Mesendoderm (in vitro differentiated cells): ENCODE measurements around the gene GPR132.
"Not testable (repeated sequence)": the region's sequence is repeated elsewhere in the genome, so short reads cannot be mapped to it uniquely, and the experiment has no call there.

Experiments used
- DNase-seq: peaks from one replicate; pipeline ENCODE4 v3.0.0; 2013
- H2AK5ac ChIP-seq: 2 replicates; pipeline ENCODE4 v1.6.1; 2013; ENCODE audit warnings: low read length, inconsistent platforms
- H2BK120ac ChIP-seq: 2 replicates; pipeline ENCODE4 v1.6.1; 2013; ENCODE audit warnings: low read depth, mild to moderate bottlenecking, low read length, moderate library complexity, mixed read lengths
- H2BK15ac ChIP-seq: replicated peaks from 2 replicates; pipeline ENCODE4 v1.6.1; 2013; ENCODE audit warnings: low read depth, mild to moderate bottlenecking, moderate library complexity
- H2BK5ac ChIP-seq: 2 replicates; pipeline ENCODE4 v1.6.1; 2013; ENCODE audit warnings: low read length, inconsistent platforms
- H3K18ac ChIP-seq: 2 replicates; pipeline ENCODE4 v1.6.1; 2013; ENCODE audit warnings: mild to moderate bottlenecking, low read length, mixed read lengths
- H3K23ac ChIP-seq: one replicate; pipeline ENCODE4 v1.6.1; 2013; ENCODE audit warnings: low read length
- H3K27ac ChIP-seq: 2 replicates; pipeline ENCODE4 v1.5.1; 2013; ENCODE audit warnings: low read depth, mild to moderate bottlenecking, inconsistent platforms, low read length, moderate library complexity
- H3K27me3 ChIP-seq: 2 replicates; pipeline ENCODE4 v1.6.1; 2013; ENCODE audit warnings: low read length, control low read depth, mild to moderate bottlenecking, inconsistent platforms; ENCODE audit not compliant: insufficient read depth, poor library complexity
- H3K36me3 ChIP-seq: 2 replicates; pipeline ENCODE4 v1.6.1; 2013; ENCODE audit warnings: low read length, inconsistent platforms; ENCODE audit not compliant: control insufficient read depth, insufficient read depth
- H3K4ac ChIP-seq: one replicate; pipeline ENCODE4 v1.6.1; 2013; ENCODE audit warnings: low read depth, mild to moderate bottlenecking, low read length, moderate library complexity
- H3K4me1 ChIP-seq: 2 replicates; pipeline ENCODE4 v1.6.1; 2013; ENCODE audit warnings: low read depth, low read length, inconsistent platforms; ENCODE audit not compliant: control insufficient read depth
- H3K4me2 ChIP-seq: 2 replicates; pipeline ENCODE4 v1.6.1; 2013; ENCODE audit warnings: low read length
- H3K4me3 ChIP-seq: 2 replicates; pipeline ENCODE4 v1.5.1; 2013; ENCODE audit warnings: mild to moderate bottlenecking, low read length
- H3K56ac ChIP-seq: one replicate; pipeline ENCODE4 v1.6.1; 2013; ENCODE audit warnings: low read length
- H3K79me1 ChIP-seq: 2 replicates; pipeline ENCODE4 v1.6.1; 2013; ENCODE audit warnings: low read length, inconsistent platforms
- H3K79me2 ChIP-seq: 2 replicates; pipeline ENCODE4 v1.6.1; 2013; ENCODE audit warnings: mild to moderate bottlenecking, low read length; ENCODE audit not compliant: control insufficient read depth, insufficient read depth
- H3K9ac ChIP-seq: 2 replicates; pipeline ENCODE4 v1.6.1; 2013; ENCODE audit warnings: low read length, inconsistent platforms
- H4K5ac ChIP-seq: one replicate; pipeline ENCODE4 v1.6.1; 2013; ENCODE audit warnings: low read length
- H4K8ac ChIP-seq: one replicate; pipeline ENCODE4 v1.6.1; 2013; ENCODE audit warnings: low read depth, mild to moderate bottlenecking, control low read depth, low read length, moderate library complexity
- WGBS: extraction: QIAGEN DNeasy Blood & Tissue Kit; methylation state at CpG from one replicate; pipeline ENCODE4 v1.1.7; 2013; ENCODE audit warnings: low lambda C conversion rate, missing lambda C conversion rate; ENCODE audit not compliant: insufficient coverage; ENCODE audit errors: extremely low coverage; 5-methylcytosine and 5-hydroxymethylcytosine counted together

Gene GPR132

GRCh38 chr14:105063506-105063905 lies 1.7 kb downstream of the GPR132 start:
- not testable (repeated sequence) for H3K18ac ChIP-seq, H3K9ac ChIP-seq, H2AK5ac ChIP-seq, H3K23ac ChIP-seq, H3K4me1 ChIP-seq, H3K36me3 ChIP-seq, H3K27me3 ChIP-seq, H4K8ac ChIP-seq, H3K4me2 ChIP-seq, H3K79me2 ChIP-seq, H3K27ac ChIP-seq, H3K4me3 ChIP-seq, H2BK5ac ChIP-seq, DNase-seq, H4K5ac ChIP-seq, H2BK120ac ChIP-seq, H3K4ac ChIP-seq, H3K56ac ChIP-seq, H3K79me1 ChIP-seq, H2BK15ac ChIP-seq
- no CpG with 5 or more reads among the region's 10 CpGs for WGBS

- no peak overlapping the region for H2BK15ac ChIP-seq
- no peak overlapping the region for H3K23ac ChIP-seq
- DNase-seq: no peak
- no peak overlapping the region for H3K4me2 ChIP-seq
- H3K27me3 ChIP-seq: no peaks in the 10 kb centered on the region
- no peak overlapping the region for H3K4ac ChIP-seq
- no peak overlapping the region for H3K56ac ChIP-seq
- no peak overlapping the region for H2AK5ac ChIP-seq
- H2BK5ac ChIP-seq: no peak overlapping the region
- H3K79me2 ChIP-seq: no peaks in the 10 kb centered on the region
- H2BK120ac ChIP-seq: no peak overlapping the region
- WGBS: no CpG with 5 or more reads among the region's 10 CpGs
- no peak overlapping the region for H3K18ac ChIP-seq
- H4K8ac ChIP-seq: no peak overlapping the region
- H4K5ac ChIP-seq: no peak overlapping the region
- no peak overlapping the region for H3K27ac ChIP-seq
- H3K79me1 ChIP-seq: no peaks in the 10 kb centered on the region
- no peaks in the 10 kb centered on the region for H3K36me3 ChIP-seq
- H3K9ac ChIP-seq: no peak overlapping the region
- H3K4me3 ChIP-seq: no peak overlapping the region
- H3K4me1 ChIP-seq: no peaks in the 10 kb centered on the region
These were observed 2.2 kb downstream of the GPR132 start for GRCh38 chr14:105063056-105063455.

- no peak for DNase-seq
- H3K79me1 ChIP-seq: no peaks in the 10 kb centered on the region
- H2BK15ac ChIP-seq: no peak overlapping the region
- H2BK120ac ChIP-seq: no peak overlapping the region
- H3K9ac ChIP-seq: no peak overlapping the region
- no peak overlapping the region for H2BK5ac ChIP-seq
- no peaks in the 10 kb centered on the region for H3K4me1 ChIP-seq
- no peak overlapping the region for H3K23ac ChIP-seq
- no peaks in the 10 kb centered on the region for H3K79me2 ChIP-seq
- no peak overlapping the region for H3K4me2 ChIP-seq
- WGBS: no CpG with 5 or more reads among the region's 7 CpGs
- H3K27ac ChIP-seq: no peak overlapping the region
- peaks cover 2% of the 10 kb centered on the region for H3K27me3 ChIP-seq
- H2AK5ac ChIP-seq: no peak overlapping the region
- H4K8ac ChIP-seq: no peak overlapping the region
- H3K18ac ChIP-seq: no peak overlapping the region
- no peak overlapping the region for H4K5ac ChIP-seq
- no peaks in the 10 kb centered on the region for H3K36me3 ChIP-seq
- no peak overlapping the region for H3K4ac ChIP-seq
- no peak overlapping the region for H3K4me3 ChIP-seq
- H3K56ac ChIP-seq: no peak overlapping the region
These were observed 3.2 kb downstream of the GPR132 start for GRCh38 chr14:105062048-105062433.

- H3K18ac ChIP-seq: no peak overlapping the region
- no peaks in the 10 kb centered on the region for H3K36me3 ChIP-seq
- H3K56ac ChIP-seq: no peak overlapping the region
- H3K23ac ChIP-seq: no peak overlapping the region
- no peak overlapping the region for H3K27ac ChIP-seq
- H3K4me2 ChIP-seq: no peak overlapping the region
- H3K4me1 ChIP-seq: no peaks in the 10 kb centered on the region
- H3K79me2 ChIP-seq: no peaks in the 10 kb centered on the region
- no peak overlapping the region for H4K8ac ChIP-seq
- H3K4me3 ChIP-seq: no peak overlapping the region
- H4K5ac ChIP-seq: no peak overlapping the region
- no peak overlapping the region for H3K4ac ChIP-seq
- H2BK120ac ChIP-seq: no peak overlapping the region
- peaks cover 6% of the 10 kb centered on the region for H3K27me3 ChIP-seq
- H2AK5ac ChIP-seq: no peak overlapping the region
- no CpG with 5 or more reads among the region's 13 CpGs for WGBS
- no peak for DNase-seq
- H3K79me1 ChIP-seq: no peaks in the 10 kb centered on the region
- H3K9ac ChIP-seq: no peak overlapping the region
- no peak overlapping the region for H2BK15ac ChIP-seq
- no peak overlapping the region for H2BK5ac ChIP-seq
These were observed 3.7 kb downstream of the GPR132 start for GRCh38 chr14:105061428-105062047.

- no peaks in the 10 kb centered on the region for H3K79me1 ChIP-seq
- DNase-seq: no peak
- H3K9ac ChIP-seq: no peak overlapping the region
- no peak overlapping the region for H2BK5ac ChIP-seq
- no peak overlapping the region for H3K56ac ChIP-seq
- H2BK15ac ChIP-seq: no peak overlapping the region
- H3K27me3 ChIP-seq: peaks cover 6% of the 10 kb centered on the region
- H3K36me3 ChIP-seq: no peaks in the 10 kb centered on the region
- H3K79me2 ChIP-seq: no peaks in the 10 kb centered on the region
- no peak overlapping the region for H4K8ac ChIP-seq
- H2AK5ac ChIP-seq: no peak overlapping the region
- H3K4me2 ChIP-seq: no peak overlapping the region
- no peak overlapping the region for H4K5ac ChIP-seq
- no peak overlapping the region for H2BK120ac ChIP-seq
- H3K4me3 ChIP-seq: no peak overlapping the region
- H3K23ac ChIP-seq: no peak overlapping the region
- no CpG with 5 or more reads among the region's 30 CpGs for WGBS
- H3K4me1 ChIP-seq: no peaks in the 10 kb centered on the region
- H3K18ac ChIP-seq: no peak overlapping the region
- H3K4ac ChIP-seq: no peak overlapping the region
- no peak overlapping the region for H3K27ac ChIP-seq
These were observed 4.3 kb downstream of the GPR132 start for GRCh38 chr14:105060751-105061427.
